Upper lobe of left lung (tissue), 4 donors: ENCODE results near the gene ENTPD5.

Experiments used
- CTCF ChIP-seq, 6 experiments: fragments of 450-650 bp in 4 of 6; fragments of 200-600 bp in 2 of 6; sonication (generic) in 2 of 6; IDR thresholded peaks; one replicate each; pipeline ENCODE4 v1.5.1; 2016 to 2019; ENCODE audit warnings: antibody characterized with exemption in 6 of 6
- POLR2A ChIP-seq, 4 donors: fragments of 450-650 bp; IDR thresholded peaks; one replicate each; pipeline ENCODE4 v1.5.1; 2016 to 2017; ENCODE audit warnings: antibody characterized with exemption in 4 of 4, mild to moderate bottlenecking in 2 of 4

- TF ChIP-seq CTCF (IDR thresholded peaks at IDR 0.05) (no peak), POLR2A (IDR thresholded peaks at IDR 0.05) (no peak)
These were observed 65.4 kb downstream of the ENTPD5 start for GRCh38 chr14:73953731-73954130.
